Smooth muscle cell (in vitro differentiated cells): ENCODE measurements around the gene ABCC4. TPM values are rescaled to one million over a fixed set of nuclear protein-coding genes. Genes with fewer than 3 reads are reported as not detected.

Source experiments
- DNase-seq: peaks from one replicate; lab custom pipeline; 2025; ENCODE audit not compliant: unreplicated experiment; lab: John Stamatoyannopoulos, UW
- H2AFZ ChIP-seq: fragments of 200-600 bp; sonication (generic); 2 replicates; pipeline ENCODE4 v1.6.0; 2016; ENCODE audit warnings: antibody characterized with exemption, low read depth, mild to moderate bottlenecking
- H3F3A ChIP-seq: fragments of 200-600 bp; sonication (generic); 2 replicates; pipeline ENCODE4 v1.6.0; 2017; ENCODE audit warnings: antibody characterized with exemption, low read depth
- H3K27ac ChIP-seq: fragments of 200-600 bp; sonication (generic); 2 replicates; pipeline ENCODE4 v1.5.1; 2016; ENCODE audit warnings: low read depth, mild to moderate bottlenecking
- H3K27me3 ChIP-seq: fragments of 200-600 bp; sonication (generic); 2 replicates; pipeline ENCODE4 v1.6.1; 2016; ENCODE audit warnings: low read depth, mild to moderate bottlenecking
- H3K36me3 ChIP-seq: fragments of 200-600 bp; sonication (generic); 2 replicates; pipeline ENCODE4 v1.5.1; 2016; ENCODE audit warnings: low read depth
- H3K4me1 ChIP-seq: fragments of 200-600 bp; sonication (generic); 2 replicates; pipeline ENCODE4 v1.5.1; 2016; ENCODE audit warnings: low read depth
- H3K4me2 ChIP-seq: fragments of 200-600 bp; sonication (generic); 2 replicates; pipeline ENCODE4 v1.6.0; 2016; ENCODE audit warnings: mild to moderate bottlenecking
- H3K4me3 ChIP-seq: fragments of 200-600 bp; sonication (generic); 2 replicates; pipeline ENCODE4 v1.5.1; 2016; ENCODE audit warnings: mild to moderate bottlenecking
- H3K79me2 ChIP-seq: fragments of 200-600 bp; sonication (generic); 2 replicates; pipeline ENCODE4 v1.6.0; 2016; ENCODE audit warnings: low read depth, mild to moderate bottlenecking
- H3K9ac ChIP-seq: fragments of 200-600 bp; sonication (generic); 2 replicates; pipeline ENCODE4 v1.6.0; 2016; ENCODE audit warnings: low read depth
- H3K9me3 ChIP-seq: fragments of 200-600 bp; sonication (generic); replicated peaks from 2 replicates; pipeline ENCODE4 v1.5.1; 2016; ENCODE audit warnings: low read depth
- H4K20me1 ChIP-seq: fragments of 200-600 bp; sonication (generic); 2 replicates; pipeline ENCODE4 v1.6.0; 2016; ENCODE audit warnings: low read depth
- WGBS: methylation state at CpG from one replicate; pipeline ENCODE4 v1.1.7; 2016; ENCODE audit warnings: low lambda C conversion rate; 5-methylcytosine and 5-hydroxymethylcytosine counted together
- polyA plus RNA-seq: library from polyadenylated mRNA; unstranded; fragments of >200 nt; fragmentation: Nextera tagmentation; extraction: Ambion mirVana; gene quantifications from 2 replicates; pipeline ENCODE4 v1.2.1, GENCODE V29; 2016
- total RNA-seq: library from RNA; depleted of rRNA; stranded (reverse); fragments of >200 nt; gene quantifications from 2 replicates; pipeline ENCODE4 v1.2.3, GENCODE V29; 2014
- TF ChIP-seq, protein P1 (sequence below): fragments of 200-600 bp; sonication (generic); IDR thresholded peaks from 2 replicates; pipeline ENCODE4 v1.5.1; 2017; ENCODE audit warnings: borderline replicate concordance, mild to moderate bottlenecking, antibody characterized with exemption; ENCODE audit not compliant: insufficient read depth, poor library complexity, severe bottlenecking

ABCC4 gene
- total and polyA plus RNA-seq, 2 experiments from 2014 or later, result 11.9 to 37.7 TPM

DNA sequence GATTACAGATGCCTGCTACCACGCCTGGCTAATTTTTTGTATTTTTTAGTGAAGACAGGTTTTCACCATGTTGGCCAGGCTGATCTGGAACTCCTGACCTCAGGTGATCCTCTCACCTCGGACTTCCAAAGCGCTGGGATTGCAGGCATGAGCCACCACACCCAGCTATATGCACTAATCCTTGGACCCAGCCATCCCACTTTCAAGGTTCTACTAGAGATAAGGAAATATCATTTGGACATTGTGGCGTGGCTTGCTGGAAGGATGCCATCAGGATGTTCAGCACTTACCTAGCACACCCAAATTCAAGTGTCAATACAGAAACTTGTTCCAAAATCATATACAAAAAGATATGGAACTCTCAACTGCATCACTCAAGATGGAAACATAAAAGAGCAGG, 136.4 kb downstream of the ABCC4 start:
- Histone ChIP-seq H3K27ac (no peak overlapping the region), H3K4me2 (no peak overlapping the region), H3K36me3 (peaks cover 4% of the 10 kb centered on the region), H3F3A (no peaks in the 10 kb centered on the region), H3K9ac (no peak overlapping the region), H3K4me1 (peaks cover 16% of the 10 kb centered on the region), H3K79me2 (no peaks in the 10 kb centered on the region), H3K9me3 (no peaks in the 10 kb centered on the region), H4K20me1 (no peaks in the 10 kb centered on the region), H2AFZ (no peak overlapping the region), H3K27me3 (no peaks in the 10 kb centered on the region), H3K4me3 (no peak overlapping the region)
- TF ChIP-seq, protein P1, sequence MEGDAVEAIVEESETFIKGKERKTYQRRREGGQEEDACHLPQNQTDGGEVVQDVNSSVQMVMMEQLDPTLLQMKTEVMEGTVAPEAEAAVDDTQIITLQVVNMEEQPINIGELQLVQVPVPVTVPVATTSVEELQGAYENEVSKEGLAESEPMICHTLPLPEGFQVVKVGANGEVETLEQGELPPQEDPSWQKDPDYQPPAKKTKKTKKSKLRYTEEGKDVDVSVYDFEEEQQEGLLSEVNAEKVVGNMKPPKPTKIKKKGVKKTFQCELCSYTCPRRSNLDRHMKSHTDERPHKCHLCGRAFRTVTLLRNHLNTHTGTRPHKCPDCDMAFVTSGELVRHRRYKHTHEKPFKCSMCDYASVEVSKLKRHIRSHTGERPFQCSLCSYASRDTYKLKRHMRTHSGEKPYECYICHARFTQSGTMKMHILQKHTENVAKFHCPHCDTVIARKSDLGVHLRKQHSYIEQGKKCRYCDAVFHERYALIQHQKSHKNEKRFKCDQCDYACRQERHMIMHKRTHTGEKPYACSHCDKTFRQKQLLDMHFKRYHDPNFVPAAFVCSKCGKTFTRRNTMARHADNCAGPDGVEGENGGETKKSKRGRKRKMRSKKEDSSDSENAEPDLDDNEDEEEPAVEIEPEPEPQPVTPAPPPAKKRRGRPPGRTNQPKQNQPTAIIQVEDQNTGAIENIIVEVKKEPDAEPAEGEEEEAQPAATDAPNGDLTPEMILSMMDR, result no peak
- WGBS, result 98% methylated on average over 4 of the region's 4 CpGs
- DNase-seq, result no peak

GRCh38 chr13:95160112-95160906, 140.9 kb downstream of the ABCC4 start:
- Histone ChIP-seq H3K9me3 (no peaks in the 10 kb centered on the region), H3K4me3 (no peak overlapping the region)
- no peak for DNase-seq

GRCh38 chr13:95159458-95159857, 141.8 kb downstream of the ABCC4 start:
- no peak overlapping the region for H3K4me3 ChIP-seq

More at GRCh38 chr13:95160112-95160906, 140.9 kb downstream of the ABCC4 start:
- Histone ChIP-seq H3K79me2 (no peaks in the 10 kb centered on the region), H3K4me1 (peaks cover 16% of the 10 kb centered on the region), H2AFZ (no peak overlapping the region), H3K36me3 (peaks cover 3% of the 10 kb centered on the region), H3F3A (no peaks in the 10 kb centered on the region), H4K20me1 (no peaks in the 10 kb centered on the region), H3K27me3 (no peaks in the 10 kb centered on the region), H3K4me2 (no peak overlapping the region), H3K27ac (no peak overlapping the region), H3K9ac (no peak overlapping the region)
- WGBS, result 64% methylated on average over 4 of the region's 4 CpGs
- TF ChIP-seq, protein P1, result no peak

More at GRCh38 chr13:95159458-95159857, 141.8 kb downstream of the ABCC4 start:
- Histone ChIP-seq H3K4me1 (peaks cover 22% of the 10 kb centered on the region), H2AFZ (no peak overlapping the region), H3K36me3 (peaks cover 3% of the 10 kb centered on the region), H4K20me1 (no peaks in the 10 kb centered on the region), H3K27ac (no peak overlapping the region), H3K27me3 (no peaks in the 10 kb centered on the region), H3K9me3 (no peaks in the 10 kb centered on the region), H3K9ac (no peak overlapping the region), H3K4me2 (no peak overlapping the region), H3K79me2 (no peaks in the 10 kb centered on the region), H3F3A (no peaks in the 10 kb centered on the region)
- DNase-seq, result no peak
- TF ChIP-seq, protein P1, result no peak
- 94% methylated on average over 6 of the region's 6 CpGs for WGBS
